Activated CD4-positive, alpha-beta T cell treated with anti-CD3 and anti-CD28 coated beads, Interleukin-2, amount 50 U/mL, for 24 hours (primary cell): ENCODE measurements around the gene CAND2.

Source experiments
- DNase-seq, 2 donors: peaks; one replicate each; pipeline ENCODE4 v3.0.0-alpha.2; 2020; ENCODE audit warnings: low read depth in 1 of 2, low spot score in 1 of 2

CAND2 gene

DNA sequence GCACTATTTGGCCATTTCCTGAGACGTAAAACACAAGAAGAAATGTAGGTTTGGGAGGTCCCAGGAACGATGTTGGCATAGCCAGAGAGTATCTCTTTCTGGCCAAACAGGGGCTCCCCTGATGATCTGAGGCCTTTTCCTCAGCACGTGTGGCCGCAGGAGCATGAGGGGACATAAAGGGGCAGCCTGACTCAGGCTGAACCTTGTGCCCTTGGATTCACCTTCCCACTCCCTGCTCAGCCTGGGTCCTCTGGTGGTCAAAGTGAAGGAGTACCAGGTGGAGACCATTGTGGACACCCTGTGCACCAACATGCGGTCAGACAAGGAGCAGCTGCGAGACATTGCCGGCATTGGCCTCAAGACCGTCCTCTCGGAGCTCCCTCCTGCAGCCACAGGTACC is 10.6 kb downstream of the CAND2 start:
- no peak for DNase-seq

GRCh38 chr3:12807601-12808359 is 11.3 kb downstream of the CAND2 start:
- DNase-seq, result no peak

DNA sequence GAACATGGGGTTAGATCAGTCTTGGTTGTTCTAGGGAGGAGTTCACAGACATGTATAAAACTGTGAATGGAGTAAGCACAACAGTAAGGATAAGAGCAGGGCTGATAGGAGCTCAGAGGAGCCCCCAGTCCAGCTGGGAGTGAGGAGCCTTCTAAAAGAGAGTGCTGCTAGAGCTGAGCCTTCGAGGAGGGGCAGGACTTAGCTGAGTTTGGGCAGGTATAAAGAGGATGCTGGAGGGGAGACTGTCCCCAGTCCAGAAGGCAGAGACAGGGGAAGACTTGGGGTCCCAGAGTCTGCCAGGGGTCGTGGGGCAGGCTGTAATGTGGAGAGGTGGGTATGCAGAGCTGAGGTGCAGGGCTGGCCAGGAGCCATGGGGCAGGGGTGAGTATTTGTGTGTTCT is 12.1 kb downstream of the CAND2 start:
- no peak for DNase-seq

GRCh38 chr3:12809001-12809400 is 12.5 kb downstream of the CAND2 start:
- no peak for DNase-seq

DNA sequence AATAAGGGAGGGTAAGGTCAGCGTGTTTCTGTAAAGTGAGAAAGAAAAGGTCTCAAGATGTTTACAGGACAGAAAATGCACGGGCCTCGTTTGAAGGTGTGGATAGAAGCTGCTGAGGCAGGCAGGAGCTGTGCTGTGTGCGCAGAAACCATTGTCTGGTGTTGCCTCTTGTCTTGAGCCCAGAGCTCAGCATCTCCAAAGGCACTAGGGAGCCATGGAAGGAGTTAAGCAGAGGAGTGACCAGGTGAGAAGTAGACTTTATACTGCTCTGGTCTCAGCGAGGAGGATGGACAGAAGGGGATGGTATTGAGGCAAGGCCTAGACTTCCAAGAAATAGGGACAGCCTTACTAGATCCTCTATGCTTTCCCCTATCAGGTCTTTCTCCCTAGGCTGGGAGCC is 13.0 kb downstream of the CAND2 start:
- DNase-seq, result no peak

- peak; percentile 88 to 92 for DNase-seq
Observed at GRCh38 chr3:12810013-12810780, 13.7 kb downstream of the CAND2 start.

- no peak for DNase-seq
Observed at GRCh38 chr3:12810961-12811360, 14.5 kb downstream of the CAND2 start.

- no peak for DNase-seq
Observed at GRCh38 chr3:12812812-12813211, 16.3 kb downstream of the CAND2 start.

DNA sequence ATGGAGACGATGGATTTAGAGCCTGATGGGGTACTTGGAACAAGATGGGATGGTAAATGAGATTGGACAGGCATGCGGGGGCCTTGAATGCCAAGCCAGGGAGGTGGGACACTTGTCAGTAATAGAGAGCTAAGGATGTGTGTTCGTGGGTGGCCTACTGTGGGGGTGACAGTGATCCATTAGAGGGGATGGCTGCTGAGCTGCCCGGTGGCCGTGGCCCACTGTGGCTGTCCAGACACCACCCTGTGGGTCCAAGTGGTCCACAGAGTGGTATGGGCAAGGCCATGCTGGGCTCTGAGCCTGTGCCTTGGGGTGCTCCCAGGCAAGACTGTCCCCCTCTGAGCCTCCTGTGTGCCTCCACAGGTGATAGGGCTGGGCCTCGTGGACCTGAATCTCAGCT is 17.5 kb downstream of the CAND2 start:
- no peak for DNase-seq

DNA sequence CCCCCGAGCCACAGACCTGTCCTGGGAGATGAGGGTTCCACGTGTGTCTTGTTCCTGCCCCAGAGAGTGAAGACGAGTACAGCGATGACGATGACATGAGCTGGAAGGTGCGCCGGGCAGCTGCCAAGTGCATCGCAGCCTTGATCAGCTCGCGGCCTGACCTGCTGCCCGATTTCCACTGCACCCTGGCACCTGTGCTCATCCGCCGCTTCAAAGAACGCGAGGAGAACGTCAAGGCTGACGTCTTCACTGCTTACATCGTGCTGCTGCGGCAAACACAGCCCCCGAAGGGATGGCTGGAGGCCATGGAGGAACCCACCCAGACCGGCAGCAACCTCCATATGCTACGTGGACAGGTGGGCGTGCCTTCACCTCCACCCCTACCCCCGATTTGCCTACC is 18.6 kb downstream of the CAND2 start:
- DNase-seq, result no peak

GRCh38 chr3:12815719-12816118 is 19.2 kb downstream of the CAND2 start:
- no peak for DNase-seq

DNA sequence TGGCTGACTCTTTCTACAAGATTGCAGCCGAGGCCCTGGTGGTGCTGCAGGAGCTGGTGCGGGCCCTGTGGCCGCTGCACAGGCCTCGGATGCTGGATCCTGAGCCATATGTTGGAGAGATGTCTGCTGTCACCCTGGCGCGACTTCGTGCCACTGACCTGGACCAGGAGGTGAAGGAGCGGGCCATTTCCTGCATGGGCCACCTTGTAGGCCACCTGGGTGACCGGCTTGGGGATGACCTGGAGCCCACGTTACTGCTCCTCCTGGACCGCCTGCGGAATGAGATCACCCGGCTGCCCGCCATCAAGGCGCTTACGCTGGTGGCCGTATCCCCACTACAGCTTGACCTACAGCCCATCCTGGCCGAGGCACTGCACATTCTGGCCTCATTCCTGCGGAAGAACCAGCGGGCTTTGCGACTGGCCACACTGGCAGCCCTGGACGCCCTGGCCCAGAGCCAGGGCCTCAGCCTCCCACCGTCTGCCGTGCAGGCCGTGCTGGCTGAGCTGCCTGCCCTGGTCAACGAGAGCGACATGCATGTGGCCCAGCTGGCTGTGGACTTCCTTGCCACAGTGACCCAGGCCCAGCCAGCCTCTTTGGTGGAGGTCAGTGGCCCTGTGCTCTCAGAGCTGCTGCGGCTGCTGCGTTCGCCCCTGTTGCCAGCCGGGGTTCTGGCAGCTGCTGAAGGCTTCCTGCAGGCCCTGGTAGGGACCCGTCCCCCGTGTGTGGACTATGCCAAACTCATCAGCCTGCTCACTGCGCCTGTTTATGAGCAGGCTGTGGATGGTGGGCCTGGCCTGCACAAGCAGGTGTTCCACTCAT is 20.3 kb downstream of the CAND2 start:
- no peak for DNase-seq

DNA sequence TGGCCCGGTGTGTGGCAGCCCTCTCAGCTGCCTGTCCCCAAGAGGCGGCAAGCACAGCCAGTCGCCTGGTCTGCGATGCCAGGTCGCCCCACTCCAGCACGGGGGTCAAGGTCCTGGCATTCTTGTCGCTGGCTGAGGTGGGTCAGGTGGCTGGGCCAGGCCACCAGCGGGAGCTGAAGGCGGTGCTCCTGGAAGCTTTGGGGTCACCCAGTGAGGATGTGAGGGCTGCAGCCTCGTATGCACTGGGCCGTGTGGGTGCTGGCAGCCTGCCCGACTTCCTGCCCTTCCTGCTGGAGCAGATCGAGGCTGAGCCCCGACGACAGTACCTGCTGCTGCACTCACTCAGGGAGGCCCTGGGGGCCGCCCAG is 20.8 kb downstream of the CAND2 start:
- DNase-seq, result no peak

GRCh38 chr3:12818273-12818672 is 21.8 kb downstream of the CAND2 start:
- DNase-seq, result no peak

- no peak for DNase-seq
Observed at GRCh38 chr3:12818773-12819172, 22.3 kb downstream of the CAND2 start.

GRCh38 chr3:12822725-12823373 is 26.4 kb downstream of the CAND2 start:
- no peak for DNase-seq

GRCh38 chr3:12824299-12824698 is 27.8 kb downstream of the CAND2 start:
- DNase-seq, result no peak

DNA sequence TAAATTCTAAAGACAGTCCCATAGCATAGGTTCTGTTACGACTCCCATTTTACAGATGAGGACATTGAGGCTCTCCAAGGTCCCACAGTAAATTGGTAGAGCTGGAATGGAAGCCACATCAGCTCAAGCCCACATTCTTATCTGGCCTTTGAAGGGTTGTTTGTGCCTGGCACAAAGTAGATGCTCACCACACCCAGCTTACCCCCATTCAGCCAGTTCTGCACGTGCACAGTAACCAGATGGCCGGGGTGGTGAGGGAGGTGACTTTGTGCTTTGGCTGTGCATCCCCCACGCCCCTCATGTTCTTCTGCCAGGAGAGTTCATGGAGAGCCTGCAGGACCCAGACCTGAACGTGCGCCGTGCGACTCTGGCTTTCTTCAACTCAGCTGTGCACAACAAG is 28.7 kb downstream of the CAND2 start:
- DNase-seq, result no peak

DNA sequence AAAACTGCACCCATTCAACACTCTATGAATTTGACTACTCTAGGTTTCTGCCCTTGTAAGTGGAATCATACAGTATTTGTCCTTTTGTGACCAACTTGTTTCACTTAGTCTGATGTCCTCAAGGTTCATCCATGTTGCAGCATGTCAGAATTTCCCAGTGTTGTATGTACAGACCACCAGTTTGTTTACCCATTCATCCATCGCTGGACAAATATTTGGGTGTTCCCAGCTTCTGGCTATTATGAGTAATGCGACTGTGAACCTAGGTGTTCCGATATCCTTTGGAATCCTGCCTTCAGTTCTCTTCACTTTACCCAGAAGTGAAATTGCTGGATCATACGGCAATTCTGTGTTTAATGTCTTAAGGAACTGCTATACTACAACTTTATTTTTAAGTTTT is 32.3 kb downstream of the CAND2 start:
- no peak for DNase-seq

GRCh38 chr3:12829404-12829803 is 32.9 kb downstream of the CAND2 start:
- no peak for DNase-seq
